CD4-positive, alpha-beta memory T cell (primary cell): ENCODE measurements around the gene TM4SF20. TPM values are rescaled to one million over a fixed set of nuclear protein-coding genes. Genes with fewer than 3 reads are reported as not detected.
"Not testable (repeated sequence)": the region's sequence is repeated elsewhere in the genome, so short reads cannot be mapped to it uniquely, and the experiment has no call there.

ENCODE experiments used
- CTCF ChIA-PET: fragments of 350-600 bp; sonication (Branson Sonifier 250); formaldehyde crosslinking; loops from one replicate; lab custom pipeline; 2021; ENCODE audit warnings: inconsistent platforms; ENCODE audit not compliant: partially characterized antibody; lab: Charles Lee
- POLR2A ChIA-PET: fragments of 350-600 bp; sonication (Branson Sonifier 250); formaldehyde crosslinking; loops from one replicate; lab custom pipeline; 2021; ENCODE audit not compliant: partially characterized antibody; lab: Charles Lee
- DNase-seq, 5 donors: peaks; one replicate each; pipeline versions ENCODE4 v3.0.0 to v3.0.0-alpha.2; 2020 to 2022; ENCODE audit warnings: mixed read lengths in 1 of 5
- H3K27ac ChIP-seq: one replicate; pipeline ENCODE4 v1.7.0; 2013; ENCODE audit warnings: low read depth, low read length
- H3K27me3 ChIP-seq: 2 replicates; pipeline ENCODE4 v1.7.0; 2013; ENCODE audit warnings: mild to moderate bottlenecking, low read length, moderate library complexity; ENCODE audit not compliant: insufficient read depth
- H3K36me3 ChIP-seq: 2 replicates; pipeline ENCODE4 v1.7.0; 2013; ENCODE audit warnings: mild to moderate bottlenecking, low read length, moderate library complexity; ENCODE audit not compliant: insufficient read depth
- H3K4me1 ChIP-seq: 2 replicates; pipeline ENCODE4 v1.7.0; 2013; ENCODE audit warnings: mild to moderate bottlenecking, low read length, moderate library complexity; ENCODE audit not compliant: insufficient read depth
- H3K4me3 ChIP-seq, 2 donors: one replicate each; pipeline ENCODE4 v1.7.0; 2013; ENCODE audit warnings: low read length in 2 of 2, mild to moderate bottlenecking in 1 of 2
- H3K9me3 ChIP-seq, 2 donors: one replicate each; pipeline ENCODE4 v1.7.0; 2013; ENCODE audit warnings: low read length in 2 of 2, control low read depth in 1 of 2; ENCODE audit not compliant: control insufficient read depth in 1 of 2
- H3K27ac Mint-ChIP-seq, 7 donors: one replicate each; pipeline ENCODE4 v1.8.0; 2020 to 2021; ENCODE audit warnings: mixed read lengths in 7 of 7, mild to moderate bottlenecking in 6 of 7, inconsistent platforms in 3 of 7, moderate library complexity in 3 of 7
- H3K27me3 Mint-ChIP-seq, 2 donors: one replicate each; pipeline ENCODE4 v1.8.0; 2020 to 2021; ENCODE audit warnings: mixed read lengths in 2 of 2
- H3K36me3 Mint-ChIP-seq, 2 donors: one replicate each; pipeline ENCODE4 v1.8.0; 2020 to 2021; ENCODE audit warnings: mixed read lengths in 2 of 2, inconsistent platforms in 1 of 2, mild to moderate bottlenecking in 1 of 2
- H3K4me1 Mint-ChIP-seq, 4 donors: one replicate each; pipeline ENCODE4 v1.8.0; 2020 to 2021; ENCODE audit warnings: mixed read lengths in 4 of 4, mild to moderate bottlenecking in 1 of 4
- H3K4me3 Mint-ChIP-seq, 8 donors: one replicate each; pipeline ENCODE4 v1.8.0; 2020 to 2021; ENCODE audit warnings: mixed read lengths in 8 of 8, mild to moderate bottlenecking in 7 of 8, moderate library complexity in 6 of 8, inconsistent platforms in 3 of 8
- H3K9me3 Mint-ChIP-seq, 8 donors: one replicate each; pipeline ENCODE4 v1.8.0; 2020 to 2021; ENCODE audit warnings: mixed read lengths in 8 of 8, mild to moderate bottlenecking in 5 of 8, inconsistent platforms in 3 of 8, moderate library complexity in 1 of 8
- intact Hi-C: fragments of 100-400 bp; cut with micrococcal nuclease; formaldehyde crosslinking; loops from one replicate; pipeline ENCODE4 v1.15.1; 2023
- polyA plus RNA-seq, 2 donors: library from polyadenylated mRNA; unstranded; fragments of 300-500 nt; fragmentation: Illumina TruSeq; gene quantifications; one replicate each; pipeline ENCODE4 v1.2.3, GENCODE V29; 2021
- total RNA-seq, 2 experiments: library from RNA; stranded (reverse); gene quantifications; one replicate each; pipeline ENCODE4 v1.2.3, GENCODE V29; 2021

The TM4SF20 gene
- total and polyA plus RNA-seq, 4 experiments from 2014 or later, result not detected

DNA sequence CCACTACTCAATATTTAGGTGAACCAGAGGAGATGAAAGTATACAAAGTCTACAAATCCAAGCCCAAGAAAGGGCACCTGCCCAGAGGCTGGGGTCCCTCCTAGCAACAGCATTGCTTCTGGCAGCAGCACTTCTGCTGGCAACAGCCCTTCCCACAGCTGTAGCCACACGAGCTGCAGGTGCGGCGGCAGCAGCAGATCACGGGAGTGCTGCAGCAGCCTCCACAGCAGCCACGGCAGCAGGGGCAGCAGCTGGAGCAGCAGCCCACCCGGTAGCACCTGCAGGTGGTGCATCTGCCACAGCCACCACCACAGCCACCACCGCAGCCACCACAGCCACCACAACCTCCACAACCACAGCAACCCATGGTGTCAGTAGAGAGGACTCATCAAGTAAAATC, 8.5 kb upstream of the TM4SF20 start, which contains the start of gene SCYGR1:
TSS of gene SCYGR1 (minus strand) at position 367 of the 400 bp plus-strand sequence. CDS start at position 367, 0 bp downstream.
- POLR2A ChIA-PET, H3K36me3 ChIP-seq, CTCF ChIA-PET: not testable (repeated sequence)

DNA sequence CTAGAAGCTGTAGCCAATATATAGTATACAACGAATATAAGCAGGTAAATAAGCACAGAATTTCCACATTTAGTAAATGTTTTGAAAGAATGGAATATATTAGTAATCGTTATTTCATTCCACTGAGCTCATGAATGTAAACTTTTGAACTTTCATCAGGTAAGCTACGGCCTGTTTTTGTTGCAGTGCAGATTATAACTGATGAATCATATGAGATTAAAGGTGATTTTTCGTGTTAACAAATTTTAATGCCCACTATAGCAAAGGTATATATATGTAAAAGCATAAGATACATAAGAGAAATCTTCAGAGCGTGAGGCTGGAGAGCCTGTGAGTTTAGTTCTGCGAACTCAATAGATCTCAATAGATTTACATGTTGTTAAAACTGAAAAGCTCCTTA, 7.5 kb upstream of the TM4SF20 start:
- ChIA-PET CTCF (interaction anchor here (0.7 kb wide), 1 partner anchor 20 kb away, joined by 3 read pairs; no protein-coding TSS in a partner anchor), POLR2A (interaction anchor here (0.7 kb wide), 1 partner anchor 13 kb away, joined by 3 read pairs; no protein-coding TSS in a partner anchor)

More for the DNA sequence above, 8.5 kb upstream of the TM4SF20 start, which contains the start of gene SCYGR1:
- H3K4me3 ChIP-seq, intact Hi-C loops, H3K27ac ChIP-seq, H3K4me3 Mint-ChIP-seq, H3K36me3 Mint-ChIP-seq, H3K27me3 Mint-ChIP-seq, DNase-seq, H3K27ac Mint-ChIP-seq, H3K9me3 Mint-ChIP-seq, H3K27me3 ChIP-seq, H3K4me1 ChIP-seq, H3K4me1 Mint-ChIP-seq, H3K9me3 ChIP-seq: not testable (repeated sequence)

DNA sequence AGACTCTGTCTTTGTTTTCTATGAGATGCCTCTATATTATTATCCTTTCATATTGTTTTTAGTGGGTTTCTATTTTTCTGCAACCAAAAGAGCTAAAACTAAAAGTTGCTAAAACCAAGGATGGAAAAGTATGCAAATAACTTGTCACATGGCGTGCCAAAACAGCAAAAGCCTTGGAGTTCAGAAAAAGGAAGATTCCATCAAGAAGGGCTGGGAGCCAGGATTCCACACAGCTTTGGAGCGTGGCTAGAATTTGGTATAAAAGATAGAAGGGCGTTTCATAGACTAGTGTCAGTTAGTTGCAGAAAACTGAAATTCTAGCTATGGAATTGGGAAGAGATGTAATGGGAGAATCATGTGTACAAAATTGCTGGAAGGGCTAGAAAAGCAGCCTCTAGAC, 4.6 kb upstream of the TM4SF20 start:
- no peak for DNase-seq
- Mint-ChIP-seq H3K27me3 (peaks cover 3 to 5% of the 10 kb centered on the region in 2 donors), H3K27ac (no peak overlapping the region), H3K9me3 (no peaks in the 10 kb centered on the region), H3K36me3 (no peaks in the 10 kb centered on the region), H3K4me1 (peaks cover 0 to 2% (median 0%) of the 10 kb centered on the region in 4 donors), H3K4me3 (no peak overlapping the region)
- no peaks in the 10 kb centered on the region for H3K9me3 ChIP-seq
- CTCF ChIA-PET, result no interaction called here
- no peaks in the 10 kb centered on the region for H3K4me1 ChIP-seq
- POLR2A ChIA-PET, result no interaction called here
- no peak overlapping the region for H3K27ac ChIP-seq
- H3K36me3 ChIP-seq, result no peaks in the 10 kb centered on the region
- H3K4me3 ChIP-seq, result no peak overlapping the region
- intact Hi-C loops, result no loop called here
- no peaks in the 10 kb centered on the region for H3K27me3 ChIP-seq

More for the DNA sequence above, 7.5 kb upstream of the TM4SF20 start:
- Mint-ChIP-seq H3K9me3 (no peaks in the 10 kb centered on the region), H3K27me3 (peaks cover 3% of the 10 kb centered on the region in 2 donors), H3K36me3 (no peaks in the 10 kb centered on the region), H3K4me1 (peaks cover 0 to under 1% (median 0%) of the 10 kb centered on the region in 4 donors), H3K4me3 (no peak overlapping the region), H3K27ac (no peak overlapping the region)
- Histone ChIP-seq H3K4me1 (no peaks in the 10 kb centered on the region), H3K36me3 (no peaks in the 10 kb centered on the region), H3K9me3 (no peaks in the 10 kb centered on the region), H3K27me3 (no peaks in the 10 kb centered on the region), H3K27ac (no peak overlapping the region), H3K4me3 (no peak overlapping the region)
- intact Hi-C loops, result no loop called here
- no peak for DNase-seq

DNA sequence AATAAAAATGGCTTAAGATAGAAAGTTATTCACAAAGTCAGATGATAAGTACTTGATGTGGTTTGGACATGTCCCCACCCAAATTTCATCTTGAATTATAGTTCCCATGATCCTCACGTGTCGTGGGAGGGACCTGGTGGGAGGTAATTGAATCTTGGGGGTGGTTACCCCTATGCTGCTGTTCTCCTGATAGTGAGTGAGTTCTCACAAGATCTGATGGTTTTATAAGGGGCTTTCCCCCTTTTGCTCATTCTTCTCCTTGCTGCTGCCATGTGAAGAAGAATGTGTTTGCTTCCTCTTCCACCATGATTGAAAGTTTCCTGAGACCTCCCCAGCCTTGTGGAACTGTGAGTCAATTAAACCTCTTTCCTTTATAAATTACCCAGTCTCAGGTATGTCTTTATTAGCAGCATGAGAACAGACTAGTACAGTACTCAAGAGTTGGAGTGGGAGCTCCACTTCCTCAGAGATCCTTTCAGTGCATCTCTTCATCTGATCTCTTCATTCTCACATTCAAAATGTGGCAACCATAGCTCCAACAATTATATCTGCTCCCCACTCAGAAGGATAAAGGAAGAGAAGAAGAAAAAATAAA, 3.2 kb upstream of the TM4SF20 start:
- H3K9me3 ChIP-seq, POLR2A ChIA-PET, H3K27me3 Mint-ChIP-seq, DNase-seq, H3K4me3 ChIP-seq, H3K4me1 Mint-ChIP-seq, H3K4me1 ChIP-seq, H3K27me3 ChIP-seq, H3K4me3 Mint-ChIP-seq, H3K27ac Mint-ChIP-seq, H3K36me3 ChIP-seq, H3K36me3 Mint-ChIP-seq, H3K9me3 Mint-ChIP-seq, H3K27ac ChIP-seq, intact Hi-C loops: not testable (repeated sequence)
- CTCF ChIA-PET, result interaction anchor here (1.0 kb wide), 1 partner anchor 384 kb away, joined by 3 read pairs; no protein-coding TSS in a partner anchor

DNA sequence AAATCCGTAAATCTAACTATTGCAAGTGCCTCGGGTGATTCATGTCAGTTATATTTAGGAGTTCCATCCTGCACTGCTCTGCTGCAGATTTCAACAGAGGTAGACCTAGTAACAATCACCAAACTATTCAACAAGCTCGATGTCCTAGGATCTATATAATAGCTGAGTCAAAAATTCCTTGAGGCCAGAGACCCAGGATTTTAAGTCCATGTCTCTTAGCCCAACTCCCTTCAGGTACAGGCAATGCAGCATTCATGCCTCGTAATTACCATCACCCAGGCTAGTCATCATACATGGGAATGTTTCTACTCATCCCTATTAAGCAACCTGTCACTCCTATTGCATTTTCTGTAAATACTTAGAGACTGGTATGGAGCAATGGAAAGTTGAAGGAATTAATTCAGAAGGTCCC, 729 bp downstream of the TM4SF20 start:
- no peaks in the 10 kb centered on the region for H3K9me3 Mint-ChIP-seq
- H3K36me3 Mint-ChIP-seq, result no peaks in the 10 kb centered on the region
- H3K4me1 Mint-ChIP-seq, result peaks cover 0 to 2% (median 0%) of the 10 kb centered on the region in 4 donors
- CTCF ChIA-PET, result no interaction called here
- Histone ChIP-seq H3K4me3 (no peak overlapping the region), H3K36me3 (no peaks in the 10 kb centered on the region), H3K27ac (no peak overlapping the region), H3K9me3 (no peaks in the 10 kb centered on the region), H3K27me3 (no peaks in the 10 kb centered on the region), H3K4me1 (no peaks in the 10 kb centered on the region)
- H3K4me3 Mint-ChIP-seq, result no peak overlapping the region
- H3K27me3 Mint-ChIP-seq, result peaks cover 0 to 5% of the 10 kb centered on the region in 2 donors
- no peak for DNase-seq
- no peak overlapping the region for H3K27ac Mint-ChIP-seq
- intact Hi-C loops, result no loop called here
- POLR2A ChIA-PET, result no interaction called here

DNA sequence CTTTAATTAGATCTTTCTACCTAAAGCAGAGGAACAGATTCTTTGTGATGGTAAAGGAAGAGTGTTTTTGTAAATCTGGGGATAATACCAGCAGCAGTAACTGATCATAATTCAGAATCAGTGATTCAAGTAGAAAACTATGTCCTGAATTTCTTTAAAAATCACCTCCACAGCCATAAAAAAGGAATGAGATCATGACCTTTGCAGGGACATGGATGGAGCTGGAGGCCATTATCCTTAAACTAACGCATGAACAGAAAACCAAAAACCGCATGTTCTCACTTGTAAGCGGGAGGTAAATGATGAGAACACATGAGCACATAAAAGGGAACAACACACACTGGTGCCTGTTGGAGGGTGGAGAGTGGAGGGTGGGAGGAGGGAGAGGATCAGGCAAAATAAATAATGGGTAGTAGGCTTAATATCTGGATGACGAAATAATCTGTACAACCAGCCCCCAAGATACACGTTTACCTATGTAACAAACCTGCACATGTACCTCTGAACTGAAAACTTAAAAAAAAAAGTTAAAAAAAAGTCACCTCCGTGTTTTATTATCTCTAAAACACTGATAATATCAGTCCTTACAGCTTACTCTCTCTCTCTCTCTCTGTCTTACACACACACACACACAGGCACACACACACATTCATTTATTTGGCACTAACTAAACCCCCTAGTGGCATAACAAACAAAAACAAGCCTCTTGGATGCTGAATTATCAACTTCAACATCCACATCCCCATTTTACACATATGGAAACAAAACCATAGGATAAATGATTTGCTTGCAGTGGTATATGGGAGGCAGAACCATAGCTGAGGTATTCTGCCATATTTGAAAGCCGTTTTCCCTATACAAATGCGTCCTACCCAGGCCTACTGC, 1.4 kb downstream of the TM4SF20 start:
- ChIA-PET POLR2A (no interaction called here), CTCF (no interaction called here)
- Histone ChIP-seq H3K27me3 (no peaks in the 10 kb centered on the region), H3K9me3 (no peaks in the 10 kb centered on the region), H3K4me1 (no peaks in the 10 kb centered on the region), H3K36me3 (no peaks in the 10 kb centered on the region), H3K4me3 (no peak overlapping the region), H3K27ac (no peak overlapping the region)
- intact Hi-C loops, result no loop called here
- no peaks in the 10 kb centered on the region for H3K9me3 Mint-ChIP-seq
- H3K4me3 Mint-ChIP-seq, result no peak overlapping the region
- H3K4me1 Mint-ChIP-seq, result peaks cover 0 to 4% (median 0%) of the 10 kb centered on the region in 4 donors
- DNase-seq, result no peak
- H3K36me3 Mint-ChIP-seq, result no peaks in the 10 kb centered on the region
- no peak overlapping the region for H3K27ac Mint-ChIP-seq
- H3K27me3 Mint-ChIP-seq, result peaks cover 0 to 9% of the 10 kb centered on the region in 2 donors

DNA sequence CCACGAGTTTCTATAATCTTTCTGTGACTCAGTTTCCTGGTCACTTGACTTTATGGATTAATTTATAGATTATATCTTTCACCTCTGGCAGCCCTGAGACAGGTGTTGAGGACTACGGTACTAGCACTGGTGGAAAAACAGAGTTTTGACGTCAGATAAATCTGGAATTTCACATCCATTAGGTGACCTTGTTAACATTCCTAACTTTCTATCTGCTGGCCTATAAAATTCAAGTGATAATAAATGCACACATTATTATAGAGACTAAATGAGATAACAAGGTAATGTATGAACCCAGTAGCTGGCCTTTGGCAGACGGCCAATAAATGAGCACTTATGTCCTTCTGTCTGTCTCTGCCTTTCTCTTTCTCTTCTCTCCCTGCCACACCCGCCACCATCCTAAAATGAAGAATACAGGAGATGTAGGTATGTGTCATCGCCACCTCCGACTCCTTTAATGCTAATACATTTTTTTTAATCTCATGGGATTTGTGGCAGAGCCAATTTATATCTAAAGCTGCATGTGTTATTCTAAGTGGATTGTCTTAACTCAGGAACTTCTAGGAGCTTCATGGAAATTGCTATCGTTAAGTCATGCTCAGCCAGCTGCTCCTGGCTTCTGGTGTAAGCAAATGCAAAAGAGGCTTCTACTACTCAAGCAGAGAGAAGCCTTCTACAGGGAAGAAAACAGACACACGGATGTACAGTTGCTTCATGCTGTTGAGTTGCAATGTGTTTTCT, 2.3 kb downstream of the TM4SF20 start:
- no peaks in the 10 kb centered on the region for H3K9me3 Mint-ChIP-seq
- H3K36me3 Mint-ChIP-seq, result no peaks in the 10 kb centered on the region
- ChIA-PET CTCF (no interaction called here), POLR2A (no interaction called here)
- H3K27ac Mint-ChIP-seq, result no peak overlapping the region
- Histone ChIP-seq H3K4me3 (no peak overlapping the region), H3K4me1 (no peaks in the 10 kb centered on the region), H3K9me3 (no peaks in the 10 kb centered on the region), H3K27me3 (no peaks in the 10 kb centered on the region), H3K27ac (no peak overlapping the region), H3K36me3 (no peaks in the 10 kb centered on the region)
- no peak overlapping the region for H3K4me3 Mint-ChIP-seq
- peaks cover under 1 to 6% of the 10 kb centered on the region in 2 donors for H3K27me3 Mint-ChIP-seq
- DNase-seq, result no peak
- peaks cover 0 to 4% (median 0%) of the 10 kb centered on the region in 4 donors for H3K4me1 Mint-ChIP-seq
- intact Hi-C loops, result loop anchor here (1.0 kb wide), 1 partner anchor 16 kb away; no protein-coding TSS in a partner anchor
